ENCODE data around the gene SCNN1G.
A peak's percentile ranks its signal among the peaks of the same experiment; 100 is the strongest.

SCNN1G gene

DNA sequence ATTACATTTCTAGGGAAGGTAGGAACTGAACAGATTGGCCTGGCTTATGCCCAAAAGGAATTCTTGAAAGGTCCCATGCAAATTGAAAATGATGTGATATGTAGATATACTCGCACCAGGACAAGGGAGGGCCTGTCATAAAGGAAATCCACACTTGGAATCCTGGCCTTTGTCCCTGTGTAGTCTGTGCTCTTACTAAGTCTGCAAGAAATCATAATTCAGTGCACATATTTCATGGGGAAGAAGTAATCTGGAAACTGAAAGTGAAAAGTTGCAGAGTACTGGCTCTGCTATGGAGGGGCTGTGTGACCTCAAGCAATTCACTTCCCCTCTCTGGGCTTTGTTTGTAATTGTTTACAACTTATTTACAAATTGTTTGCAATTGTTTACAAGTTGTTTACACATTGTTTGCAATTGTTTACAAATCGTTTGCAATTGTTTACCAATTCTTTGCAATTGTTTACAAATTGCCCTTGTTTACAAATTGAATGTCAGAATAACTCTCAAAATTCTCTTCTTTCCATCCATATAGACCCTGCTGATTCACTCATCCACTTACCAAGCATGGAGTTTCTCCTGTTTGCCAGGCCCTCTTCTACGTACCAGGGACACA lies 12.9 kb downstream of the SCNN1G start:
- no peak for ATAC-seq
- no peak for TF ChIP-seq ZNF8 (CRISPR knock-in tag; IDR thresholded peaks at IDR 0.05)
- peak; percentile 79 for TF ChIP-seq ZNF70 (CRISPR knock-in tag; IDR thresholded peaks at IDR 0.05)
- no peak for TF ChIP-seq OSR1 (CRISPR knock-in tag; IDR thresholded peaks at IDR 0.05)
- TF ChIP-seq RARB (CRISPR knock-in tag; IDR thresholded peaks at IDR 0.05), result no peak
- TF ChIP-seq BACH2 (CRISPR knock-in tag; IDR thresholded peaks at IDR 0.05; ENCODE audit: borderline replicate concordance), result no peak
- TF ChIP-seq, protein P1, sequence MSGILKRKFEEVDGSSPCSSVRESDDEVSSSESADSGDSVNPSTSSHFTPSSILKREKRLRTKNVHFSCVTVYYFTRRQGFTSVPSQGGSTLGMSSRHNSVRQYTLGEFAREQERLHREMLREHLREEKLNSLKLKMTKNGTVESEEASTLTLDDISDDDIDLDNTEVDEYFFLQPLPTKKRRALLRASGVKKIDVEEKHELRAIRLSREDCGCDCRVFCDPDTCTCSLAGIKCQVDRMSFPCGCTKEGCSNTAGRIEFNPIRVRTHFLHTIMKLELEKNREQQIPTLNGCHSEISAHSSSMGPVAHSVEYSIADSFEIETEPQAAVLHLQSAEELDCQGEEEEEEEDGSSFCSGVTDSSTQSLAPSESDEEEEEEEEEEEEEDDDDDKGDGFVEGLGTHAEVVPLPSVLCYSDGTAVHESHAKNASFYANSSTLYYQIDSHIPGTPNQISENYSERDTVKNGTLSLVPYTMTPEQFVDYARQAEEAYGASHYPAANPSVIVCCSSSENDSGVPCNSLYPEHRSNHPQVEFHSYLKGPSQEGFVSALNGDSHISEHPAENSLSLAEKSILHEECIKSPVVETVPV (CRISPR knock-in tag; IDR thresholded peaks at IDR 0.05), result no peak
- no peak for TF ChIP-seq CSDC2 (CRISPR knock-in tag; IDR thresholded peaks at IDR 0.05)

DNA sequence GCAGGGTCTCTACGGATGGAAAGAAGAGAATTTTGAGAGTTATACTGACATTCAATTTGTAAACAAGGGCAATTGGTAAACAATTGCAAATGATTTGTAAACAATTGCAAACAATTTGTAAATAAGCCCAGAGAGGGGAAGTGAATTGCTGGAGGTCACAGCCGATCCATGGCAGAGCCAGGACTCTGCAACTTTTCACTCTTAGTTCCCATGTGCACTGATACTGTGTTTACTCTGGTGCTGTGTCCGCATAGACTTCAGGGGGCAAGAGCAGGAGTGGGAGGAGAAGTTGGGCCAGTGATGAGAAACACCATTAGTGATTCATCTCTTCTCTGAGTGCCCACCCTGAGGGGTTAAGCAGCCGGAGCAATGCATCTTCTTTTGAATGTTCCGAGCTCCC lies 14.0 kb downstream of the SCNN1G start:
- TF ChIP-seq PATZ1 (CRISPR knock-in tag; IDR thresholded peaks at IDR 0.05; ENCODE audit: borderline replicate concordance), result no peak
- TF ChIP-seq TOX (CRISPR knock-in tag; IDR thresholded peaks at IDR 0.05; ENCODE audit: borderline replicate concordance), result no peak
- TF ChIP-seq TCF4 (CRISPR knock-in tag; IDR thresholded peaks at IDR 0.05; ENCODE audit: borderline replicate concordance), result no peak
- ATAC-seq, result no peak

DNA sequence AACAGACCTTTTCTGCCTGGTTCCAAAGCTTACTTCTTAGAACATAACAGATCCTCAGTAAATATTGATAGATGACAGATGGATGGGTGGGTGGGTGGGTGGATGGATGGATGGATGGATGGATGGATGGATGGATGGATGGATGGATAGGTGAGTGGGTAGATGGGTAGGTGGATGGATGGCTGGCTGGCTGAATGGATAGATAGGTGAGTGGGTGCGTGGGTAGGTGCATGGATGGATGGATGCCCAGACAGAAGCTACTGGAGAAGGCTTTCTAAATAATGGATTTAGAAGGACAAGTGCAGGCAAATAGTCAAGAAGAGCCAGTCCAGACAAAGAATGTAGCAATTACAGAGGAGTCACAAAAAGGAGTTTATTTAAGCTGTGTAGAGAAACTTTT lies 19.6 kb downstream of the SCNN1G start:
- no peak for ATAC-seq
- no peak for TF ChIP-seq TCF4 (CRISPR knock-in tag; IDR thresholded peaks at IDR 0.05; ENCODE audit: borderline replicate concordance)
- TF ChIP-seq PATZ1 (CRISPR knock-in tag; IDR thresholded peaks at IDR 0.05; ENCODE audit: borderline replicate concordance), result no peak
- no peak for TF ChIP-seq ISL1 (CRISPR knock-in tag; IDR thresholded peaks at IDR 0.05)
- no peak for TF ChIP-seq CSDC2 (CRISPR knock-in tag; IDR thresholded peaks at IDR 0.05)

GRCh38 chr16:23206986-23207385 lies 24.4 kb downstream of the SCNN1G start:
- TF ChIP-seq PPARA (CRISPR knock-in tag; IDR thresholded peaks at IDR 0.05; ENCODE audit: borderline replicate concordance), result no peak
- TF ChIP-seq SNAI2 (CRISPR knock-in tag; IDR thresholded peaks at IDR 0.05), result no peak
- no peak for TF ChIP-seq ARNTL (CRISPR knock-in tag; IDR thresholded peaks at IDR 0.05; ENCODE audit: borderline replicate concordance, low read depth)
- TF ChIP-seq POU6F1 (CRISPR knock-in tag; IDR thresholded peaks at IDR 0.05; ENCODE audit: borderline replicate concordance, low read depth), result no peak
- no peak for TF ChIP-seq ZNF70 (CRISPR knock-in tag; IDR thresholded peaks at IDR 0.05)
- TF ChIP-seq TSHZ2 (CRISPR knock-in tag; IDR thresholded peaks at IDR 0.05), result no peak
- no peak for TF ChIP-seq ZC3H10 (CRISPR knock-in tag; IDR thresholded peaks at IDR 0.05)
- no peak for TF ChIP-seq ZNF8 (CRISPR knock-in tag; IDR thresholded peaks at IDR 0.05)
- no peak for TF ChIP-seq ZFP30 (CRISPR knock-in tag; IDR thresholded peaks at IDR 0.05)
- TF ChIP-seq TOX (CRISPR knock-in tag; IDR thresholded peaks at IDR 0.05; ENCODE audit: borderline replicate concordance), result no peak
- no peak for TF ChIP-seq GLIS3 (CRISPR knock-in tag; IDR thresholded peaks at IDR 0.05)
- no peak for TF ChIP-seq BACH2 (CRISPR knock-in tag; IDR thresholded peaks at IDR 0.05; ENCODE audit: borderline replicate concordance)
- TF ChIP-seq ESRRG (CRISPR knock-in tag; IDR thresholded peaks at IDR 0.05), result no peak
- TF ChIP-seq, protein P1 (CRISPR knock-in tag; IDR thresholded peaks at IDR 0.05), result no peak
- TF ChIP-seq CSDC2 (CRISPR knock-in tag; IDR thresholded peaks at IDR 0.05), result no peak
- TF ChIP-seq TCF4 (CRISPR knock-in tag; IDR thresholded peaks at IDR 0.05; ENCODE audit: borderline replicate concordance), result no peak
- no peak for TF ChIP-seq ZNF565 (CRISPR knock-in tag; conservative IDR thresholded peaks at IDR 0.05; ENCODE audit: low read depth)
- TF ChIP-seq CREB5 (CRISPR knock-in tag; IDR thresholded peaks at IDR 0.05; ENCODE audit: low read depth), result no peak
- no peak for ATAC-seq
